Measurements from ENCODE around the gene GLT8D2.

- TF ChIP-seq CTCF (IDR thresholded peaks at IDR 0.05) (no peak), POLR2A (IDR thresholded peaks at IDR 0.05) (no peak), POLR2AphosphoS5 (IDR thresholded peaks at IDR 0.05) (no peak)
Observed at GRCh38 chr12:104012331-104012730, 37.7 kb downstream of the GLT8D2 start.

All from prostate gland (tissue), 2 donors.